HL-60 (cell line): ENCODE measurements around the gene SLC16A10.

Experiments
- DNase-seq, 2 experiments: peaks; one replicate each; pipeline ENCODE4 v3.0.0-alpha.2; 2010 to 2020; ENCODE audit warnings: low read depth in 1 of 2, low spot score in 1 of 2
- H3K27ac ChIP-seq: fragments of 250-450 bp; sonication (Bioruptor Pico); replicated peaks from 2 replicates; pipeline ENCODE4 v1.5.1; 2020; ENCODE audit warnings: mild to moderate bottlenecking, moderate library complexity
- H3K27me3 ChIP-seq: fragments of 250-450 bp; sonication (Bioruptor Pico); 2 replicates; pipeline ENCODE4 v1.5.1; 2021; ENCODE audit warnings: mild to moderate bottlenecking, moderate library complexity; ENCODE audit not compliant: insufficient read depth, poor library complexity, severe bottlenecking
- H3K4me3 ChIP-seq: replicated peaks from 2 replicates; pipeline ENCODE4 v1.5.1; 2011; ENCODE audit warnings: mild to moderate bottlenecking, control low read depth, low read length; ENCODE audit not compliant: insufficient read depth
- GABPA ChIP-seq: IDR thresholded peaks from 2 replicates; pipeline ENCODE4 v1.6.1; 2012; ENCODE audit warnings: low read depth
- POLR2AphosphoS5 ChIP-seq: IDR thresholded peaks from 2 replicates; pipeline ENCODE4 v1.6.1; 2012; ENCODE audit warnings: low read depth
- SPI1 ChIP-seq: IDR thresholded peaks from 2 replicates; pipeline ENCODE4 v1.6.1; 2012; ENCODE audit warnings: low read depth, mild to moderate bottlenecking, borderline replicate concordance
- TF ChIP-seq, protein P1 (sequence below): IDR thresholded peaks from one replicate; pipeline ENCODE4 v1.5.1; 2011; ENCODE audit warnings: low read length, control low read depth, inconsistent platforms; ENCODE audit not compliant: insufficient read depth
- TF ChIP-seq, protein P2 (sequence below): IDR thresholded peaks from 2 replicates; pipeline ENCODE4 v1.6.1; 2012; ENCODE audit warnings: low read depth; ENCODE audit not compliant: insufficient replicate concordance

SLC16A10 gene

DNA sequence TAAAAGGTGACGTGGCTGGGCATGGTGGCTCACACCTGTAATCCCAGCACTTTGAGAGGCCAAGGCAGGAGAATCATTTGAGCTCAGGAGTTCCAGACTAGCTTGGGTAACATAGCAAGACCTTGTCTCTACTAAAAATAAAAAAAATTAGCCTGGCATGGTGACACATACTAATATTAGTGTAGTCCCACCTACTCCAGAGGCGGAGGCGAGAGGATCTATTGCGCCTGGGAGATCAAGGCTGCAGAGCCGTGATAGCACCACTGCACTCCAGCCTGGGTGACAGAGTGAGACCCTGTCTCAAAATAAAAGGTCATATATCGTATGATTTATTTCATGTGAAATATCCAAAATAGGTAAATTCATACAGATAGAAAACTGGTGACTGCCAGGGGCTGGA, 132.5 kb downstream of the SLC16A10 start:
- no peaks in the 10 kb centered on the region for H3K27me3 ChIP-seq
- H3K27ac ChIP-seq: no peak overlapping the region
- no peak overlapping the region for H3K4me3 ChIP-seq
- no peak for DNase-seq
- TF ChIP-seq GABPA: no peak
- TF ChIP-seq SPI1: no peak
- TF ChIP-seq, protein P1, sequence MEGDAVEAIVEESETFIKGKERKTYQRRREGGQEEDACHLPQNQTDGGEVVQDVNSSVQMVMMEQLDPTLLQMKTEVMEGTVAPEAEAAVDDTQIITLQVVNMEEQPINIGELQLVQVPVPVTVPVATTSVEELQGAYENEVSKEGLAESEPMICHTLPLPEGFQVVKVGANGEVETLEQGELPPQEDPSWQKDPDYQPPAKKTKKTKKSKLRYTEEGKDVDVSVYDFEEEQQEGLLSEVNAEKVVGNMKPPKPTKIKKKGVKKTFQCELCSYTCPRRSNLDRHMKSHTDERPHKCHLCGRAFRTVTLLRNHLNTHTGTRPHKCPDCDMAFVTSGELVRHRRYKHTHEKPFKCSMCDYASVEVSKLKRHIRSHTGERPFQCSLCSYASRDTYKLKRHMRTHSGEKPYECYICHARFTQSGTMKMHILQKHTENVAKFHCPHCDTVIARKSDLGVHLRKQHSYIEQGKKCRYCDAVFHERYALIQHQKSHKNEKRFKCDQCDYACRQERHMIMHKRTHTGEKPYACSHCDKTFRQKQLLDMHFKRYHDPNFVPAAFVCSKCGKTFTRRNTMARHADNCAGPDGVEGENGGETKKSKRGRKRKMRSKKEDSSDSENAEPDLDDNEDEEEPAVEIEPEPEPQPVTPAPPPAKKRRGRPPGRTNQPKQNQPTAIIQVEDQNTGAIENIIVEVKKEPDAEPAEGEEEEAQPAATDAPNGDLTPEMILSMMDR: no peak
- TF ChIP-seq POLR2AphosphoS5: no peak
- TF ChIP-seq, protein P2, sequence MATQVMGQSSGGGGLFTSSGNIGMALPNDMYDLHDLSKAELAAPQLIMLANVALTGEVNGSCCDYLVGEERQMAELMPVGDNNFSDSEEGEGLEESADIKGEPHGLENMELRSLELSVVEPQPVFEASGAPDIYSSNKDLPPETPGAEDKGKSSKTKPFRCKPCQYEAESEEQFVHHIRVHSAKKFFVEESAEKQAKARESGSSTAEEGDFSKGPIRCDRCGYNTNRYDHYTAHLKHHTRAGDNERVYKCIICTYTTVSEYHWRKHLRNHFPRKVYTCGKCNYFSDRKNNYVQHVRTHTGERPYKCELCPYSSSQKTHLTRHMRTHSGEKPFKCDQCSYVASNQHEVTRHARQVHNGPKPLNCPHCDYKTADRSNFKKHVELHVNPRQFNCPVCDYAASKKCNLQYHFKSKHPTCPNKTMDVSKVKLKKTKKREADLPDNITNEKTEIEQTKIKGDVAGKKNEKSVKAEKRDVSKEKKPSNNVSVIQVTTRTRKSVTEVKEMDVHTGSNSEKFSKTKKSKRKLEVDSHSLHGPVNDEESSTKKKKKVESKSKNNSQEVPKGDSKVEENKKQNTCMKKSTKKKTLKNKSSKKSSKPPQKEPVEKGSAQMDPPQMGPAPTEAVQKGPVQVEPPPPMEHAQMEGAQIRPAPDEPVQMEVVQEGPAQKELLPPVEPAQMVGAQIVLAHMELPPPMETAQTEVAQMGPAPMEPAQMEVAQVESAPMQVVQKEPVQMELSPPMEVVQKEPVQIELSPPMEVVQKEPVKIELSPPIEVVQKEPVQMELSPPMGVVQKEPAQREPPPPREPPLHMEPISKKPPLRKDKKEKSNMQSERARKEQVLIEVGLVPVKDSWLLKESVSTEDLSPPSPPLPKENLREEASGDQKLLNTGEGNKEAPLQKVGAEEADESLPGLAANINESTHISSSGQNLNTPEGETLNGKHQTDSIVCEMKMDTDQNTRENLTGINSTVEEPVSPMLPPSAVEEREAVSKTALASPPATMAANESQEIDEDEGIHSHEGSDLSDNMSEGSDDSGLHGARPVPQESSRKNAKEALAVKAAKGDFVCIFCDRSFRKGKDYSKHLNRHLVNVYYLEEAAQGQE: no peak

DNA sequence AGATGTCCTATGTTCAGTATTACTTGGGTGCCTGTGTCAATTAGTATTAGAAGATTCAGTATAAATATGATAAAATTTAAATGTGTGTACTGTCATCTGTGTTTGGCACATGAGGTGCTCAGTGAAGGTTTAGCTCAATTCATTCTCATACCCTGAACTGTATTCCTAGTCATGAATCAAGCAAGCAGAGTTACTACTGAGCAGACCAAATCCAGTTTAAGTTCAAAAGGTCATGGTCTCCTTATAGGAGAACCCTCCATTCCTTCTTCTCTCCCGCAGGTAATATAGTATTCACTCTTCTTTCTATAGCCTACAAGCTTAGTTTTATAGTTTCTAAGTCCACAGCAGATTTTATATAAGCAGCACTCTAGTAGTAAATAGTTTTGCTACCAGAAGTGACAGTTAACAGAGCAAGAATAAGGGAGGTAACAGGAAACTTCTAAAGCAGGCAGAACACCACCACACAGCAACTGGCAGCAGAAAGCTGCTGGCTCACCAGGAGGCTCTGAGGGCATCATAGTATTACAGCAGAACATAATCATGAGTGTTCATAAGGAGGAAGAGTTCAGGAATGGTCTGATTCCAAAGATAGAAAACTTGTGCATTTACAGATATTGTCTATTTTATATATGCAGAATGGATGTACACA, 133.2 kb downstream of the SLC16A10 start:
- Histone ChIP-seq H3K27ac (no peak overlapping the region), H3K4me3 (no peak overlapping the region), H3K27me3 (no peaks in the 10 kb centered on the region)
- no peak for TF ChIP-seq SPI1
- no peak for TF ChIP-seq POLR2AphosphoS5
- DNase-seq: no peak

DNA sequence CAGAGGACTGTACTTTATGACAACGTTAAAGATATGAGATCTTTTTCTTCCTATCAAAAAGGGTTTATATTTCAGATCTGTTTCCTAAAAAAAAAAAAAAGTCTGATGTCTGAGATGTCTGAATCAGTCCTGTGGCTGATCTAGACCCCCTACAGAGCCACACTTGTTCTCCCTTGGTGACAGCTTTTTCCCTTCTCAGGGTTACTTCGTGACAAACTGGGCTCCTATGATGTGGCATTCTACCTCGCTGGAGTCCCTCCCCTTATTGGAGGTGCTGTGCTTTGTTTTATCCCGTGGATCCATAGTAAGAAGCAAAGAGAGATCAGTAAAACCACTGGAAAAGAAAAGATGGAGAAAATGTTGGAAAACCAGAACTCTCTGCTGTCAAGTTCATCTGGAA, 134.5 kb downstream of the SLC16A10 start:
- Histone ChIP-seq H3K27me3 (no peaks in the 10 kb centered on the region), H3K27ac (no peak overlapping the region), H3K4me3 (no peak overlapping the region)
- TF ChIP-seq GABPA (no peak), POLR2AphosphoS5 (no peak), SPI1 (no peak)
- TF ChIP-seq, protein P1: no peak
- TF ChIP-seq, protein P2: no peak
- DNase-seq: no peak

DNA sequence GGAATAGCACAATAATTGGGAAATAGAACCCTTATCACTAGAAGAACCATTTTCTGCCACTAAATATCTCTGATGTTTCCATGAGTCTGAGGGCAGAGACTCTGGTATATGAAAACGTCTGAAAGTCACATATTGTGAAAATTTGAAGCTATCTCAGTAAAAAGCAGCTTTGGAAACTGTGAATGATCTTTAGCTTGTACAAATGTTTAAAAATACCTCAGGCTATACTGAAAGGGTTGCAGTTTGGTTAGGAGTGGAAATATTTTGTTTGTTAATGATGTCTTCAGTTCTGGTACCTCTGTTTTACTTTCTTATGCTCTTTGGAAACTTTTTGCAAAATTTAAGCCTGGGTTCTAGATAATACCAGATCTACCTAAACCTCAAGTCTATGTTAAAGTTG, 135.0 kb downstream of the SLC16A10 start:
- no peaks in the 10 kb centered on the region for H3K27me3 ChIP-seq
- H3K4me3 ChIP-seq: no peak overlapping the region
- TF ChIP-seq, protein P1: no peak
- TF ChIP-seq POLR2AphosphoS5 (no peak), GABPA (no peak), SPI1 (no peak)
- TF ChIP-seq, protein P2: no peak
- no peak for DNase-seq
- no peak overlapping the region for H3K27ac ChIP-seq
